Progenitor cell of endocrine pancreas (in vitro differentiated cells): ENCODE measurements around the gene SPEG. TPM values are rescaled to one million over a fixed set of nuclear protein-coding genes. Genes with fewer than 3 reads are reported as not detected.

Experiments used
- DNase-seq: peaks from one replicate; pipeline ENCODE4 v3.0.0; 2021; ENCODE audit warnings: low spot score; ENCODE audit not compliant: unreplicated experiment
- H3K27ac Mint-ChIP-seq: 2 replicates; pipeline ENCODE4 v1.8.0; 2021; ENCODE audit warnings: mild to moderate bottlenecking, moderate library complexity, mixed read lengths
- H3K27me3 Mint-ChIP-seq: 2 replicates; pipeline ENCODE4 v1.8.0; 2021; ENCODE audit warnings: mixed read lengths
- H3K36me3 Mint-ChIP-seq: 2 replicates; pipeline ENCODE4 v1.8.0; 2022; ENCODE audit warnings: mixed read lengths; ENCODE audit not compliant: insufficient read depth
- H3K4me1 Mint-ChIP-seq: 2 replicates; pipeline ENCODE4 v1.8.0; 2021; ENCODE audit warnings: low read depth, mixed read lengths
- H3K4me3 Mint-ChIP-seq: 2 replicates; pipeline ENCODE4 v1.8.0; 2021; ENCODE audit warnings: low read depth, mild to moderate bottlenecking, moderate library complexity, mixed read lengths
- H3K9me3 Mint-ChIP-seq: 2 replicates; pipeline ENCODE4 v1.8.0; 2021; ENCODE audit warnings: low read depth, mixed read lengths
- CTCF ChIP-seq: fragments of 200-600 bp; sonication (generic); IDR thresholded peaks from one replicate; pipeline ENCODE4 v1.5.0; 2021; ENCODE audit warnings: antibody characterized with exemption, mild to moderate bottlenecking; ENCODE audit not compliant: unreplicated experiment
- long read RNA-seq: library from polyadenylated mRNA; unstranded; transcript quantifications from one replicate; pipeline ENCODE4 v2.0.0, GENCODE V29; 2020
- total RNA-seq: library from RNA; stranded (reverse); gene quantifications from 2 replicates; pipeline ENCODE4 v1.2.1, GENCODE V29; 2021

The SPEG gene
- 15.1 and 15.5 TPM in 2 replicates for total RNA-seq
- long read RNA-seq = 0 reads

GRCh38 chr2:219434718-219435525 lies at the start of gene SPEG:
Gene SPEG (plus strand): TSS chr2:219434843. CDS start chr2:219434978, 135 bp downstream.
- no peak for TF ChIP-seq CTCF
- no peak for DNase-seq
- Mint-ChIP-seq H3K36me3 (no peaks in the 10 kb centered on the region), H3K9me3 (no peaks in the 10 kb centered on the region), H3K4me1 (no peaks in the 10 kb centered on the region), H3K27me3 (peaks cover 38% of the 10 kb centered on the region), H3K4me3 (peak within 1 kb of the TSS; percentile 47), H3K27ac (peak within 1 kb of the TSS; percentile 38)

GRCh38 chr2:219384859-219385258 lies 49.8 kb upstream of the SPEG start:
- DNase-seq = no peak
- Mint-ChIP-seq H3K27me3 (no peaks in the 10 kb centered on the region), H3K27ac (no peak overlapping the region), H3K4me3 (no peak overlapping the region), H3K4me1 (peaks cover 3% of the 10 kb centered on the region), H3K9me3 (no peaks in the 10 kb centered on the region), H3K36me3 (peaks cover 18% of the 10 kb centered on the region)
- TF ChIP-seq CTCF = no peak

GRCh38 chr2:219385958-219386520 lies 48.6 kb upstream of the SPEG start:
- H3K27ac Mint-ChIP-seq = no peak overlapping the region
- peaks cover 3% of the 10 kb centered on the region for H3K4me1 Mint-ChIP-seq
- peaks cover 16% of the 10 kb centered on the region for H3K36me3 Mint-ChIP-seq
- H3K9me3 Mint-ChIP-seq = no peaks in the 10 kb centered on the region
- DNase-seq = no peak
- H3K4me3 Mint-ChIP-seq = peak overlapping the region; percentile 46
- no peaks in the 10 kb centered on the region for H3K27me3 Mint-ChIP-seq
- TF ChIP-seq CTCF = no peak

GRCh38 chr2:219386532-219387280 lies 47.9 kb upstream of the SPEG start:
- peaks cover 3% of the 10 kb centered on the region for H3K4me1 Mint-ChIP-seq
- no peak for TF ChIP-seq CTCF
- H3K27me3 Mint-ChIP-seq = no peaks in the 10 kb centered on the region
- no peaks in the 10 kb centered on the region for H3K9me3 Mint-ChIP-seq
- peak overlapping the region; percentile 89 for H3K4me3 Mint-ChIP-seq
- DNase-seq = no peak
- peaks cover 11% of the 10 kb centered on the region for H3K36me3 Mint-ChIP-seq
- H3K27ac Mint-ChIP-seq = peak overlapping the region; percentile 95
